ENCODE data around the gene TMEM132D.

Gene TMEM132D

GRCh38 chr12:129467289-129467688, 436.5 kb downstream of the TMEM132D start:
- no peak overlapping the region for H3K4me3 ChIP-seq (replicated peaks in 1 of 2; ENCODE audit: low read depth in 2 of 2, low read length in 2 of 2)
- DNase-seq (ENCODE audit: low read depth in 2 of 2) = no peak
- no peak for TF ChIP-seq CTCF (IDR thresholded peaks at IDR 0.05; ENCODE audit: low read depth, low read length)

GRCh38 chr12:129466499-129466898, 437.3 kb downstream of the TMEM132D start:
- no peak overlapping the region for H3K4me3 ChIP-seq (replicated peaks in 1 of 2; ENCODE audit: low read depth in 2 of 2, low read length in 2 of 2)
- TF ChIP-seq CTCF (IDR thresholded peaks at IDR 0.05; ENCODE audit: low read depth, low read length) = no peak
- DNase-seq (ENCODE audit: low read depth in 2 of 2) = no peak

GRCh38 chr12:129459886-129460285, 443.9 kb downstream of the TMEM132D start:
- TF ChIP-seq CTCF (IDR thresholded peaks at IDR 0.05; ENCODE audit: low read depth, low read length) = no peak
- H3K4me3 ChIP-seq (replicated peaks in 1 of 2; ENCODE audit: low read depth in 2 of 2, low read length in 2 of 2) = no peak overlapping the region
- no peak for DNase-seq (ENCODE audit: low read depth in 2 of 2)

- no peak overlapping the region for H3K4me3 ChIP-seq (replicated peaks in 1 of 2; ENCODE audit: low read depth in 2 of 2, low read length in 2 of 2)
- TF ChIP-seq CTCF (IDR thresholded peaks at IDR 0.05; ENCODE audit: low read depth, low read length) = no peak
- no peak for DNase-seq (ENCODE audit: low read depth in 2 of 2)
Measured at GRCh38 chr12:129446696-129447095, 457.1 kb downstream of the TMEM132D start.

GRCh38 chr12:129440278-129440677, 463.5 kb downstream of the TMEM132D start:
- no peak overlapping the region for H3K4me3 ChIP-seq (replicated peaks in 1 of 2; ENCODE audit: low read depth in 2 of 2, low read length in 2 of 2)
- DNase-seq (ENCODE audit: low read depth in 2 of 2) = no peak
- TF ChIP-seq CTCF (IDR thresholded peaks at IDR 0.05; ENCODE audit: low read depth, low read length) = no peak

- H3K4me3 ChIP-seq (replicated peaks in 1 of 2; ENCODE audit: low read depth in 2 of 2, low read length in 2 of 2) = no peak overlapping the region
- DNase-seq (ENCODE audit: low read depth in 2 of 2) = no peak
- no peak for TF ChIP-seq CTCF (IDR thresholded peaks at IDR 0.05; ENCODE audit: low read depth, low read length)
Measured at GRCh38 chr12:129434790-129435189, 469.0 kb downstream of the TMEM132D start.

GRCh38 chr12:129428240-129428936, 475.4 kb downstream of the TMEM132D start:
- H3K4me3 ChIP-seq (replicated peaks in 1 of 2; ENCODE audit: low read depth in 2 of 2, low read length in 2 of 2) = no peak overlapping the region
- DNase-seq (ENCODE audit: low read depth in 2 of 2) = no peak

More at GRCh38 chr12:129428240-129428936, 475.4 kb downstream of the TMEM132D start:
- TF ChIP-seq CTCF (IDR thresholded peaks at IDR 0.05; ENCODE audit: low read depth, low read length) = no peak
